Stimulated activated CD8-positive, alpha-beta memory T cell treated with anti-CD3 and anti-CD28 coated beads, Interleukin-15, amount 100 ng/mL, for 48 hours (primary cell): ENCODE data around the gene ANKIB1.
"Not testable (repeated sequence)": the region's sequence is repeated elsewhere in the genome, so short reads cannot be mapped to it uniquely, and the experiment has no call there.

ENCODE experiments used
- DNase-seq, 2 donors: peaks; one replicate each; pipeline ENCODE4 v3.0.0-alpha.2; 2020; ENCODE audit warnings: low read depth in 2 of 2

ANKIB1 gene

GRCh38 chr7:92402920-92403759 is 157.4 kb downstream of the ANKIB1 start:
- no peak for DNase-seq

- DNase-seq = no peak
Measured at GRCh38 chr7:92403760-92404074, 157.9 kb downstream of the ANKIB1 start.

- peak; percentile 32 to 37 for DNase-seq
Measured at GRCh38 chr7:92404170-92404614, 158.4 kb downstream of the ANKIB1 start.

GRCh38 chr7:92409357-92409756 is 163.6 kb downstream of the ANKIB1 start:
- no peak for DNase-seq

GRCh38 chr7:92410162-92410561 is 164.4 kb downstream of the ANKIB1 start:
- DNase-seq = not testable (repeated sequence)

- no peak for DNase-seq
Measured at GRCh38 chr7:92412745-92413144, 167.0 kb downstream of the ANKIB1 start.

- DNase-seq = no peak
Measured at GRCh38 chr7:92413550-92413949, 167.8 kb downstream of the ANKIB1 start.

GRCh38 chr7:92415225-92415624 is 169.5 kb downstream of the ANKIB1 start:
- no peak for DNase-seq

GRCh38 chr7:92417913-92418312 is 172.1 kb downstream of the ANKIB1 start:
- DNase-seq = no peak

GRCh38 chr7:92421676-92422435 is 176.1 kb downstream of the ANKIB1 start:
- DNase-seq = no peak

- DNase-seq = no peak
Measured at GRCh38 chr7:92422926-92423325, 177.2 kb downstream of the ANKIB1 start.

- DNase-seq = no peak
Measured at GRCh38 chr7:92423710-92424131, 177.9 kb downstream of the ANKIB1 start.

- DNase-seq = no peak
Measured at GRCh38 chr7:92425311-92425947, 179.7 kb downstream of the ANKIB1 start.

- no peak for DNase-seq
Measured at GRCh38 chr7:92427193-92427592, 181.4 kb downstream of the ANKIB1 start.

GRCh38 chr7:92432299-92432946 is 186.6 kb downstream of the ANKIB1 start:
- no peak for DNase-seq

GRCh38 chr7:92433019-92433418 is 187.2 kb downstream of the ANKIB1 start:
- no peak for DNase-seq

- no peak for DNase-seq
Measured at GRCh38 chr7:92435542-92435941, 189.8 kb downstream of the ANKIB1 start.

GRCh38 chr7:92436612-92437445 is 191.1 kb downstream of the ANKIB1 start:
- no peak for DNase-seq

- DNase-seq = no peak
Measured at GRCh38 chr7:92437956-92438491, 192.2 kb downstream of the ANKIB1 start.

- not testable (repeated sequence) for DNase-seq
Measured at GRCh38 chr7:92442720-92443119, 196.9 kb downstream of the ANKIB1 start.

- no peak for DNase-seq
Measured at GRCh38 chr7:92446869-92447344, 201.1 kb downstream of the ANKIB1 start.
